Endothelial cell of umbilical vein (primary cell): Measurements from ENCODE around the gene ANKRD27. TPM values are rescaled to one million over a fixed set of nuclear protein-coding genes. Genes with fewer than 3 reads are reported as not detected.

ENCODE experiments used
- BruUV-seq: library from RNA; stranded (reverse); fragments of 400-500 nt; replicated peaks from 2 replicates; lab custom pipeline; 2021; lab: Mats Ljungman, UMichigan
- CTCF ChIA-PET: fragments of 300-600, 350-600 bp; sonication (Branson Sonifier 250); formaldehyde crosslinking; loops from one replicate; lab custom pipeline; 2021; ENCODE audit warnings: antibody characterized with exemption, inconsistent platforms; lab: Charles Lee
- POLR2A ChIA-PET: fragments of 300-600, 350-600 bp; sonication (Branson Sonifier 250); formaldehyde crosslinking; loops from one replicate; lab custom pipeline; 2021; ENCODE audit warnings: antibody characterized with exemption, inconsistent platforms; lab: Charles Lee
- DNase-seq: peaks from one replicate; pipeline ENCODE4 v3.0.0-alpha.2; 2011; ENCODE audit warnings: low read depth, low spot score
- FAIRE-seq: peaks from 2 replicates; lab custom pipeline; 2011; peaks lifted over from hg19 to GRCh38; lab: Jason Lieb, UNC
- H2AFZ ChIP-seq: 2 replicates; pipeline ENCODE4 v1.6.0; 2012; ENCODE audit warnings: low read depth, low read length, control low read depth, inconsistent platforms
- H3K27ac ChIP-seq: 2 replicates; pipeline ENCODE4 v1.5.1; 2011; ENCODE audit warnings: low read depth, mild to moderate bottlenecking, control low read depth, low read length, moderate library complexity; ENCODE audit not compliant: insufficient read depth
- H3K27me3 ChIP-seq, 2 experiments: 2 replicates each; pipeline versions ENCODE4 v1.6.0 to v1.6.1; 2011; ENCODE audit warnings: low read length in 2 of 2, mixed read lengths in 1 of 2; ENCODE audit not compliant: control insufficient read depth in 2 of 2, insufficient read depth in 2 of 2
- H3K36me3 ChIP-seq, 2 experiments: 2 replicates in 1 of 2; 3 replicates in 1 of 2; pipeline ENCODE4 v1.5.1; 2011; ENCODE audit warnings: low read length in 2 of 2, mild to moderate bottlenecking in 1 of 2, moderate library complexity in 1 of 2; ENCODE audit not compliant: control insufficient read depth in 2 of 2, insufficient read depth in 2 of 2; ENCODE audit errors: extremely low read depth in 1 of 2
- H3K4me1 ChIP-seq: 3 replicates; pipeline ENCODE4 v1.5.1; 2011; ENCODE audit warnings: mild to moderate bottlenecking, low read length; ENCODE audit not compliant: control insufficient read depth, insufficient read depth; ENCODE audit errors: extremely low read depth
- H3K4me2 ChIP-seq: 2 replicates; pipeline ENCODE4 v1.6.1; 2011; ENCODE audit warnings: low read length, control low read depth, mixed read lengths; ENCODE audit not compliant: insufficient read depth
- H3K4me3 ChIP-seq, 3 experiments: fragments of 200-600 bp in 1 of 3; sonication (generic), shearing (Covaris generic) in 1 of 3; replicated peaks in 1 of 3; 2 replicates each; pipeline ENCODE4 v1.5.1; 2011 to 2016; ENCODE audit warnings: control low read depth in 3 of 3, low read length in 3 of 3, mild to moderate bottlenecking in 2 of 3, inconsistent platforms in 1 of 3, low read depth in 1 of 3, moderate library complexity in 1 of 3; ENCODE audit not compliant: insufficient read depth in 1 of 3
- H3K79me2 ChIP-seq: 2 replicates; pipeline ENCODE4 v1.6.0; 2012; ENCODE audit warnings: low read length, inconsistent platforms; ENCODE audit not compliant: control insufficient read depth, insufficient read depth
- H3K9ac ChIP-seq: replicated peaks from 2 replicates; pipeline ENCODE3; 2011; ENCODE audit warnings: low read length, control low read depth; ENCODE audit not compliant: insufficient read depth; ENCODE audit errors: extremely low read depth
- H3K9me1 ChIP-seq: replicated peaks from 3 replicates; pipeline ENCODE4 v1.6.0; 2011; ENCODE audit warnings: mild to moderate bottlenecking, low read length; ENCODE audit not compliant: control insufficient read depth, insufficient read depth; ENCODE audit errors: extremely low read depth
- H3K9me3 ChIP-seq: replicated peaks from 2 replicates; pipeline ENCODE4 v1.5.1; 2012; ENCODE audit warnings: low read length, inconsistent platforms; ENCODE audit not compliant: control insufficient read depth, insufficient read depth
- H4K20me1 ChIP-seq: replicated peaks from 2 replicates; pipeline ENCODE3; 2011; ENCODE audit warnings: mild to moderate bottlenecking, low read length; ENCODE audit not compliant: control insufficient read depth, insufficient read depth; ENCODE audit errors: extremely low read depth
- CTCF ChIP-seq, 2 donors: IDR thresholded peaks; 1 replicate in 1 of 2; 2 replicates in 1 of 2; pipeline ENCODE4 v1.5.1; 2011; ENCODE audit warnings: low read length in 2 of 2, mild to moderate bottlenecking in 2 of 2, moderate library complexity in 2 of 2, control low read depth in 1 of 2, inconsistent platforms in 1 of 2, low read depth in 1 of 2; ENCODE audit not compliant: insufficient read depth in 1 of 2; ENCODE audit errors: extremely low read depth in 1 of 2
- EZH2 ChIP-seq: IDR thresholded peaks from 2 replicates; pipeline ENCODE4 v1.6.1; 2012; ENCODE audit warnings: borderline replicate concordance, low read depth, mild to moderate bottlenecking, moderate library complexity, low read length, inconsistent platforms; ENCODE audit not compliant: severe bottlenecking
- FOS ChIP-seq: IDR thresholded peaks from 2 replicates; pipeline ENCODE4 v1.6.1; 2011; ENCODE audit warnings: mild to moderate bottlenecking, low read length, moderate library complexity, borderline replicate concordance; ENCODE audit not compliant: insufficient read depth
- GATA2 ChIP-seq: IDR thresholded peaks from 2 replicates; pipeline ENCODE4 v1.7.0; 2011; ENCODE audit warnings: low read depth, mild to moderate bottlenecking, moderate library complexity, mixed read lengths, low read length; ENCODE audit not compliant: insufficient read length, insufficient read depth
- JUN ChIP-seq: IDR thresholded peaks from 2 replicates; pipeline ENCODE4 v1.6.1; 2011; ENCODE audit warnings: borderline replicate concordance, low read depth; ENCODE audit not compliant: insufficient read length, insufficient read depth
- MYC ChIP-seq: IDR thresholded peaks from one replicate; pipeline ENCODE4 v1.6.1; 2011; ENCODE audit warnings: mild to moderate bottlenecking, low read depth, low read length
- POLR2A ChIP-seq: IDR thresholded peaks from 2 replicates; pipeline ENCODE4 v1.6.1; 2012; ENCODE audit warnings: low read depth, mild to moderate bottlenecking, control low read depth, low read length
- POLR2AphosphoS5 ChIP-seq: IDR thresholded peaks from 2 replicates; pipeline ENCODE4 v1.6.1; 2012; ENCODE audit warnings: low read depth, mild to moderate bottlenecking, control low read depth, low read length, moderate library complexity; ENCODE audit not compliant: insufficient read depth
- dilution Hi-C: fragments of 300-500 bp; cut with MboI; formaldehyde crosslinking; loops from one replicate; pipeline ENCODE4 v1.15.0; 2019; ENCODE audit warnings: low sequenced_read_pairs; ENCODE audit not compliant: extremely low pct_ligation_motif_present
- intact Hi-C: fragments of 100-400 bp; cut with micrococcal nuclease; formaldehyde crosslinking; loops from one replicate; pipeline ENCODE4 v1.10.0; 2022
- polyA plus RNA-seq, 4 experiments: library from polyadenylated mRNA; depleted of rRNA in 3 of 4; stranded (reverse) in 3 of 4; unstranded in 1 of 4; fragments of >200 nt; gene quantifications; 2 replicates each; pipeline versions ENCODE4 v1.2.1 to v1.2.3, GENCODE V29; 2011 to 2012; ENCODE audit warnings: missing spikeins in 1 of 4
- total RNA-seq: library from RNA; stranded (reverse); gene quantifications from 2 replicates; pipeline ENCODE4 v1.2.3, GENCODE V29; 2021
- TF ChIP-seq, protein P1 (sequence below): IDR thresholded peaks from 2 replicates; pipeline ENCODE4 v1.6.1; 2011; ENCODE audit not compliant: insufficient read depth, insufficient read length

ANKRD27 gene
- total and polyA plus RNA-seq, 2 donors (not counting 3 experiments of a cell fraction or from before 2014, with no cell fraction given) = 18.3 to 37.4 TPM

- H2AFZ ChIP-seq = no peak overlapping the region
- H3K9ac ChIP-seq = no peak overlapping the region
- no peak overlapping the region for H3K27ac ChIP-seq
- ChIA-PET POLR2A (no interaction called here), CTCF (interaction anchor here (1.0 to 1.3 kb wide), 3 partner anchors 8 to 18 kb away, joined by 3 to 4 read pairs (median 3); partner anchors contain the start of gene NUDT19)
- dilution Hi-C loops (no loop called here), intact Hi-C loops (no loop called here)
- BruUV-seq = no TSS peak
- no peak for DNase-seq
- H3K36me3 ChIP-seq = no peaks in the 10 kb centered on the region
- peak; percentile 55 for FAIRE-seq
- H3K9me1 ChIP-seq = no peaks in the 10 kb centered on the region
- H3K79me2 ChIP-seq = peaks cover 50% of the 10 kb centered on the region
- peak overlapping the region; percentile 65 for H3K4me2 ChIP-seq
- H3K4me1 ChIP-seq = peaks cover 9% of the 10 kb centered on the region
- peaks cover 16 to 22% of the 10 kb centered on the region in 2 experiments for H3K27me3 ChIP-seq
- H3K9me3 ChIP-seq = no peaks in the 10 kb centered on the region
- no peak overlapping the region for H3K4me3 ChIP-seq
- H4K20me1 ChIP-seq = peaks cover 3% of the 10 kb centered on the region
- TF ChIP-seq MYC = no peak
- TF ChIP-seq CTCF (IDR thresholded peaks at IDR 0.05; ENCODE audit: extremely low read depth in 1 of 2, insufficient read depth in 1 of 2, low read depth in 1 of 2, low read length in 2 of 2) = no peak
- no peak for TF ChIP-seq EZH2
- TF ChIP-seq POLR2AphosphoS5 = no peak
- no peak for TF ChIP-seq JUN
- TF ChIP-seq, protein P1, sequence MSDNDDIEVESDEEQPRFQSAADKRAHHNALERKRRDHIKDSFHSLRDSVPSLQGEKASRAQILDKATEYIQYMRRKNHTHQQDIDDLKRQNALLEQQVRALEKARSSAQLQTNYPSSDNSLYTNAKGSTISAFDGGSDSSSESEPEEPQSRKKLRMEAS = no peak
- TF ChIP-seq POLR2A = no peak
- TF ChIP-seq GATA2 = no peak
- no peak for TF ChIP-seq FOS
Observed at GRCh38 chr19:32673573-32673972, 1.4 kb downstream of the ANKRD27 start.
